Transverse colon (tissue), 4 donors: Measurements from ENCODE around the gene ETV6. TPM values are rescaled to one million over a fixed set of nuclear protein-coding genes. Genes with fewer than 3 reads are reported as not detected.

Source experiments
- DNase-seq: peaks from one replicate; pipeline ENCODE4 v3.0.0-alpha.2; 2019
- H3K27ac ChIP-seq, 4 donors: fragments of 200-600 bp; sonication (generic); 2 replicates each; pipeline ENCODE4 v1.5.1; 2016 to 2018; ENCODE audit warnings: inconsistent platforms in 4 of 4
- H3K27me3 ChIP-seq: fragments of 200-600 bp; sonication (generic); 2 replicates; pipeline ENCODE4 v1.5.1; 2017; ENCODE audit warnings: inconsistent platforms
- H3K36me3 ChIP-seq, 4 donors: fragments of 200-600 bp; sonication (generic); 2 replicates each; pipeline ENCODE4 v1.5.1; 2017 to 2019; ENCODE audit warnings: inconsistent platforms in 4 of 4
- H3K4me1 ChIP-seq, 4 donors: fragments of 200-600 bp; sonication (generic); 2 replicates each; pipeline ENCODE4 v1.5.1; 2017 to 2020; ENCODE audit warnings: inconsistent platforms in 4 of 4
- H3K4me3 ChIP-seq, 4 donors: fragments of 200-600 bp; sonication (generic); 1 replicate in 1 of 4; 2 replicates in 3 of 4; pipeline versions ENCODE4 v1.5.1 to v1.6.1; 2017 to 2019; ENCODE audit warnings: inconsistent platforms in 4 of 4
- H3K9me3 ChIP-seq, 2 donors: fragments of 200-600 bp; sonication (generic); 2 replicates each; pipeline ENCODE4 v1.5.1; 2017 to 2019; ENCODE audit warnings: inconsistent platforms in 2 of 2
- EP300 ChIP-seq: sonication (generic); formaldehyde crosslinking; IDR thresholded peaks from one replicate; pipeline ENCODE4 v1.6.1; 2017; ENCODE audit warnings: antibody characterized with exemption, low read depth
- POLR2A ChIP-seq: fragments of 450-650 bp; IDR thresholded peaks from one replicate; pipeline ENCODE4 v1.6.1; 2016; ENCODE audit warnings: antibody characterized with exemption, mild to moderate bottlenecking, moderate library complexity
- POLR2AphosphoS5 ChIP-seq, 3 donors: sonication (generic); formaldehyde crosslinking; IDR thresholded peaks; one replicate each; pipeline ENCODE4 v1.6.1; 2016; ENCODE audit warnings: antibody characterized with exemption in 3 of 3
- WGBS, 2 donors: methylation state at CpG; one replicate each; pipeline ENCODE4 v1.1.5; 2018; ENCODE audit warnings: low coverage in 1 of 2; 5-methylcytosine and 5-hydroxymethylcytosine counted together
- in situ Hi-C, 4 donors: fragments of 200-750 bp; cut with MboI; loops; one replicate each; pipeline versions ENCODE4 v1.15.0 to v1.15.1; 2017; ENCODE audit warnings: low sequenced_read_pairs in 3 of 4, low pct_ligation_motif_present in 1 of 4, low pct_unique_long_range_greater_than_20kb in 1 of 4
- intact Hi-C: fragments of 100-400 bp; cut with DNase I; formaldehyde crosslinking; loops from one replicate; pipeline ENCODE4 v1.15.1; 2023; ENCODE audit warnings: low total_unique reads
- total RNA-seq, 4 donors: library from RNA; depleted of rRNA; stranded (reverse); fragments of >200 nt; gene quantifications; one replicate each; pipeline ENCODE4 v1.1.0, GENCODE V29; 2016
- TF ChIP-seq, protein P1 (sequence below), 5 experiments: fragments of 200-600 bp in 3 of 5; fragments of 450-650 bp in 2 of 5; sonication (generic) in 3 of 5; IDR thresholded peaks; 1 replicate in 2 of 5; 2 replicates in 3 of 5; pipeline ENCODE4 v1.5.1; 2016 to 2017; ENCODE audit warnings: antibody characterized with exemption in 5 of 5, inconsistent platforms in 3 of 5, mild to moderate bottlenecking in 2 of 5, moderate library complexity in 1 of 5

Gene ETV6
- total RNA-seq, 4 donors from 2014 or later = 19.9 to 47.9 (median 41.0) TPM

DNA sequence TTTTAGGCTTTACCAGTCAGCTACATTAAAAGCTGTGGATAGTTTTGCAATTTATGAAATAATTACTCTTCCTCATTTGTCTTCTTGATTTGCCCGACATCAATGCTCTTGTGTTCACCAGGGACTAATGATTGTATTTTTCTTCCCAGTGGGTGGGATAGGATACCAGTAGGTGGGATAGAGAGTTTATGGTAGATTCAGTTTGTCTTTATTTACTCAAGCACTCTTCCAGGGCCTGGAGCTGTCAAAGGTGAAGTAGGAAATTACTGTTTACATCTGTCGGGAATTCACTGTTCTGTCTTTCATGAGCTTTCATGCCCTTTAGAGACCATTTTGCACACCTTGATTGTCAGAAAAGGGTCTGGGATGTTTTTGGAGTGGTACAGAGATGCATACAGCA, 36.6 kb downstream of the ETV6 start:
- DNase-seq = no peak
- 31 to 63% methylated on average over 2 of the region's 2 CpGs for WGBS, 2 donors
- Histone ChIP-seq H3K27ac (peak overlapping the region; percentile 2 to 51 (median 14)), H3K4me1 (peaks cover 32 to 74% (median 63%) of the 10 kb centered on the region in 4 donors), H3K36me3 (no peaks in the 10 kb centered on the region), H3K27me3 (no peaks in the 10 kb centered on the region), H3K4me3 (no peak overlapping the region), H3K9me3 (no peaks in the 10 kb centered on the region)
- in situ Hi-C loops (no loop called here), intact Hi-C loops (no loop called here)
- TF ChIP-seq POLR2AphosphoS5 (IDR thresholded peaks at IDR 0.05) (no peak), EP300 (no peak), POLR2A (no peak)
- TF ChIP-seq, protein P1, sequence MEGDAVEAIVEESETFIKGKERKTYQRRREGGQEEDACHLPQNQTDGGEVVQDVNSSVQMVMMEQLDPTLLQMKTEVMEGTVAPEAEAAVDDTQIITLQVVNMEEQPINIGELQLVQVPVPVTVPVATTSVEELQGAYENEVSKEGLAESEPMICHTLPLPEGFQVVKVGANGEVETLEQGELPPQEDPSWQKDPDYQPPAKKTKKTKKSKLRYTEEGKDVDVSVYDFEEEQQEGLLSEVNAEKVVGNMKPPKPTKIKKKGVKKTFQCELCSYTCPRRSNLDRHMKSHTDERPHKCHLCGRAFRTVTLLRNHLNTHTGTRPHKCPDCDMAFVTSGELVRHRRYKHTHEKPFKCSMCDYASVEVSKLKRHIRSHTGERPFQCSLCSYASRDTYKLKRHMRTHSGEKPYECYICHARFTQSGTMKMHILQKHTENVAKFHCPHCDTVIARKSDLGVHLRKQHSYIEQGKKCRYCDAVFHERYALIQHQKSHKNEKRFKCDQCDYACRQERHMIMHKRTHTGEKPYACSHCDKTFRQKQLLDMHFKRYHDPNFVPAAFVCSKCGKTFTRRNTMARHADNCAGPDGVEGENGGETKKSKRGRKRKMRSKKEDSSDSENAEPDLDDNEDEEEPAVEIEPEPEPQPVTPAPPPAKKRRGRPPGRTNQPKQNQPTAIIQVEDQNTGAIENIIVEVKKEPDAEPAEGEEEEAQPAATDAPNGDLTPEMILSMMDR (IDR thresholded peaks at IDR 0.05) = no peak

DNA sequence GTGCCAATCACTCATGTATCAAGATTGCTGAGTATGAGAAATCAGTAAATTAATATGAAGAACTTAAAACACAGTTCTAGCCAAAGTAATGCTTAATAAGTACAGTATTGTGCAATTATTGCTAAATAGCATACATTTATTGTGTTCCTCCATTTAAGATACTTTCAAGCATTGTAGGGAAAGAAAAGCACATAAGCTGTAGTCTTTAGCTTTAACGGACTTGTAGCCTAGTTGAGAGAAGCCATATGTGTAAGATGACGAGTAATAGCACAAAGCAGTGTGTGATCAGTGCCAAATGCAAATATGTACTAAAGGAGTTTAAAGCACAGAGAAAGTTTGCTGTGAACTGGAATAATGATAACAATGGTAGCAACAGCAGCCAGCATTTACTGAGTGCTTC, 38.1 kb downstream of the ETV6 start:
- 21 to 57% methylated on average over 2 of the region's 2 CpGs for WGBS, 2 donors
- no peak for DNase-seq
- H3K4me1 ChIP-seq = peaks cover 32 to 70% (median 61%) of the 10 kb centered on the region in 4 donors

DNA sequence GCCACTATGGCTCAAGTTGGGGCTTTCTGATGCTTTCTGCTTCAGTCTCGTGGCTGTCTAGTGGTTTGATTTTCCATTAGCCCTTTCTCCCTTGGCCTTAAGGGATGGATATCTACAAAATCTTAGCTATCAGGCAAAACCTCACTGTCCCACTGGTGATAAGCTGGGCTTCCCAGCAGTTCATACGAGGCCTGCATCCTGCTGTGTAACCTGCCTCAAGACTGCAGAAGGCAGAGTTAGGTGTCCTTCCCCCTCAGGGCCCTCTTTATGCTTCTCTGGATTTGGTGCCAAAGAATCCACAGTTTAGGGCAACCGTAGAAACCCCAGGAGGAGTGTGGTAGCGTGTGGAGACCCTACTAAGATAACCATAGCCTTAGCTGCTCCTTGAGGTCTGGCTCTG, 38.9 kb downstream of the ETV6 start:
- H3K4me3 ChIP-seq = no peak overlapping the region
- DNase-seq = no peak
- H3K27me3 ChIP-seq = no peaks in the 10 kb centered on the region
- H3K4me1 ChIP-seq = peaks cover 32 to 65% (median 56%) of the 10 kb centered on the region in 4 donors
- in situ Hi-C loops (no loop called here), intact Hi-C loops (no loop called here)
- no peaks in the 10 kb centered on the region for H3K36me3 ChIP-seq
- WGBS, 2 donors = 74% methylated on average over 4 of the region's 4 CpGs; no CpG with 5 or more reads in 1 of the 2 donors
- no peaks in the 10 kb centered on the region for H3K9me3 ChIP-seq
- no peak for TF ChIP-seq POLR2AphosphoS5 (IDR thresholded peaks at IDR 0.05)
- no peak for TF ChIP-seq EP300
- TF ChIP-seq, protein P1 (IDR thresholded peaks at IDR 0.05) = no peak
- TF ChIP-seq POLR2A = no peak
- H3K27ac ChIP-seq = peak overlapping the region; percentile 24 to 64 (median 58)

More for the DNA sequence above, 38.1 kb downstream of the ETV6 start:
- intact Hi-C loops (no loop called here), in situ Hi-C loops (no loop called here)
- Histone ChIP-seq H3K9me3 (no peaks in the 10 kb centered on the region), H3K4me3 (no peak overlapping the region), H3K27ac (peak overlapping the region; percentile 24 to 64 (median 58)), H3K36me3 (no peaks in the 10 kb centered on the region), H3K27me3 (no peaks in the 10 kb centered on the region)
- TF ChIP-seq EP300 (no peak), POLR2A (no peak), POLR2AphosphoS5 (IDR thresholded peaks at IDR 0.05) (no peak)
- TF ChIP-seq, protein P1 (IDR thresholded peaks at IDR 0.05) = no peak

DNA sequence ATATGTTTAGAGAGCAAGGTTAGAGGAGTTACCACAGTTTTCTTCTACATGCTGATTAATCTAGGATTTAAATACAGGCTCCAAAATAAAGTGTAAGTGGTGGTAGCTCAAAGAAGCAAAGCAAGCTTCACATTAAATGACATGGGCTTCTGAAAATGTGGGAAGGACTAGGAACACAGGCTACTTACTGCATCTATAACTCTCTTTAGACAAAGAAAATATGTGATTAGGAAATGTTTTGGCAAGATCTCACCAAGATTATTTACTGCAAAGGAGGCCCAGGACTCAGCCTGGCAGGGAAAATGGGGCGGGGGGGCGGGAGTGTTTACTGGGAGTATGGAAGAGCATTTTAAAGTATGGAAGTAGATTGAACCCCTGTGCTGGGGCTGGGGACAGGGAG, 39.4 kb downstream of the ETV6 start:
- TF ChIP-seq, protein P1 (IDR thresholded peaks at IDR 0.05) = no peak
- TF ChIP-seq POLR2A (no peak), POLR2AphosphoS5 (IDR thresholded peaks at IDR 0.05) (no peak), EP300 (no peak)
- H3K36me3 ChIP-seq = no peaks in the 10 kb centered on the region
- DNase-seq = no peak
- in situ Hi-C loops (no loop called here), intact Hi-C loops (no loop called here)
- H3K27ac ChIP-seq = peak overlapping the region; percentile 24 to 64 (median 58)
- WGBS, 2 donors = 69 to 82% methylated on average over 2 of the region's 2 CpGs
- no peaks in the 10 kb centered on the region for H3K27me3 ChIP-seq
- H3K9me3 ChIP-seq = no peaks in the 10 kb centered on the region
- peaks cover 32 to 65% (median 56%) of the 10 kb centered on the region in 4 donors for H3K4me1 ChIP-seq
- H3K4me3 ChIP-seq = no peak overlapping the region
